Keratinocyte (primary cell): ENCODE measurements around the gene TEKT3. TPM values are rescaled to one million over a fixed set of nuclear protein-coding genes. Genes with fewer than 3 reads are reported as not detected.

Experiments used
- DNase-seq: peaks from one replicate; pipeline ENCODE4 v3.0.0-alpha.2; 2011; ENCODE audit warnings: low read depth, missing footprints, low spot score
- FAIRE-seq: peaks from 2 replicates; lab custom pipeline; 2011; peaks lifted over from hg19 to GRCh38; lab: Jason Lieb, UNC
- H2AFZ ChIP-seq: 2 replicates; pipeline ENCODE4 v1.6.0; 2012; ENCODE audit warnings: low read length, control low read depth, inconsistent platforms; ENCODE audit not compliant: control insufficient read depth
- H3K27ac ChIP-seq: 2 replicates; pipeline ENCODE4 v1.5.1; 2011; ENCODE audit warnings: low read length; ENCODE audit not compliant: control insufficient read depth, insufficient read depth
- H3K27me3 ChIP-seq: 3 replicates; pipeline ENCODE4 v1.6.0; 2011; ENCODE audit warnings: low read length; ENCODE audit not compliant: control insufficient read depth, insufficient read depth; ENCODE audit errors: extremely low read depth
- H3K36me3 ChIP-seq, 2 experiments: 2 replicates in 1 of 2; 3 replicates in 1 of 2; pipeline ENCODE4 v1.5.1; 2011; ENCODE audit warnings: low read length in 2 of 2, mild to moderate bottlenecking in 1 of 2; ENCODE audit not compliant: control insufficient read depth in 2 of 2, insufficient read depth in 2 of 2; ENCODE audit errors: extremely low read depth in 1 of 2
- H3K4me1 ChIP-seq: 3 replicates; pipeline ENCODE4 v1.5.1; 2011; ENCODE audit warnings: low read length; ENCODE audit not compliant: control insufficient read depth, insufficient read depth; ENCODE audit errors: extremely low read depth
- H3K4me2 ChIP-seq: 3 replicates; pipeline ENCODE4 v1.6.0; 2011; ENCODE audit warnings: low read depth, low read length; ENCODE audit not compliant: control insufficient read depth, insufficient read depth; ENCODE audit errors: extremely low read depth
- H3K4me3 ChIP-seq, 3 experiments: fragments of 200-600 bp in 1 of 3; sonication (generic) in 1 of 3; 2 replicates in 2 of 3; 3 replicates in 1 of 3; pipeline ENCODE4 v1.5.1; 2011 to 2016; ENCODE audit warnings: low read length in 3 of 3, mild to moderate bottlenecking in 3 of 3, control low read depth in 2 of 3, inconsistent platforms in 1 of 3, low read depth in 1 of 3, mixed read lengths in 1 of 3, mixed run types in 1 of 3, moderate library complexity in 1 of 3; ENCODE audit not compliant: control insufficient read depth in 2 of 3, insufficient read depth in 2 of 3; ENCODE audit errors: extremely low read depth in 1 of 3
- H3K79me2 ChIP-seq: 2 replicates; pipeline ENCODE4 v1.6.0; 2012; ENCODE audit warnings: low read length; ENCODE audit not compliant: control insufficient read depth, insufficient read depth
- H3K9ac ChIP-seq: 3 replicates; pipeline ENCODE4 v1.6.0; 2011; ENCODE audit warnings: low read length; ENCODE audit not compliant: control insufficient read depth, insufficient read depth; ENCODE audit errors: extremely low read depth
- H3K9me1 ChIP-seq: 3 replicates; pipeline ENCODE4 v1.6.0; 2011; ENCODE audit warnings: low read length; ENCODE audit not compliant: control insufficient read depth, insufficient read depth; ENCODE audit errors: extremely low read depth
- H3K9me3 ChIP-seq: 2 replicates; pipeline ENCODE4 v1.5.1; 2012; ENCODE audit warnings: low read depth, low read length; ENCODE audit not compliant: control insufficient read depth
- H4K20me1 ChIP-seq: 3 replicates; pipeline ENCODE4 v1.6.0; 2011; ENCODE audit warnings: low read length; ENCODE audit not compliant: control insufficient read depth, insufficient read depth; ENCODE audit errors: extremely low read depth
- CTCF ChIP-seq, 3 experiments: IDR thresholded peaks in 1 of 3; conservative IDR thresholded peaks in 1 of 3; optimal IDR thresholded peaks in 1 of 3; 2 replicates in 2 of 3; 3 replicates in 1 of 3; pipeline versions ENCODE3 to v1.5.1; 2011; ENCODE audit warnings: low read length in 3 of 3, mild to moderate bottlenecking in 3 of 3, moderate library complexity in 2 of 3, control low read depth in 1 of 3, inconsistent platforms in 1 of 3; ENCODE audit not compliant: insufficient read depth in 2 of 3; ENCODE audit errors: extremely low read depth in 1 of 3
- EZH2 ChIP-seq: IDR thresholded peaks from one replicate; pipeline ENCODE4 v1.6.1; 2012; ENCODE audit warnings: inconsistent platforms, mild to moderate bottlenecking, low read length, moderate library complexity
- dilution Hi-C: fragments of 300-500 bp; cut with MboI; formaldehyde crosslinking; loops from one replicate; pipeline ENCODE4 v1.7.0; 2020; ENCODE audit warnings: low sequenced_read_pairs; ENCODE audit not compliant: extremely low pct_ligation_motif_present
- polyA plus RNA-seq, 5 experiments: library from polyadenylated mRNA; depleted of rRNA in 3 of 5; stranded (reverse) in 3 of 5; stranded (forward) in 1 of 5; unstranded in 1 of 5; fragments of >200 nt; gene quantifications; 1 replicate in 1 of 5; 2 replicates in 3 of 5; 3 replicates in 1 of 5; pipeline versions ENCODE4 v1.2.1 to v1.2.3, GENCODE V29; 2011 to 2012; ENCODE audit warnings: missing spikeins in 2 of 5, low read depth in 1 of 5, low replicate concordance in 1 of 5

TEKT3 gene
- polyA plus RNA-seq, 1 donor (not counting 4 experiments of a cell fraction or from before 2014, with no cell fraction given) = 0.16 TPM

GRCh38 chr17:15351925-15352324 is 10.5 kb upstream of the TEKT3 start:
- H2AFZ ChIP-seq = no peak overlapping the region
- dilution Hi-C loops = no loop called here
- H3K9ac ChIP-seq = no peak overlapping the region
- no peaks in the 10 kb centered on the region for H3K36me3 ChIP-seq
- peak overlapping the region; percentile 18 for H3K4me2 ChIP-seq
- H3K9me1 ChIP-seq = no peaks in the 10 kb centered on the region
- no peak overlapping the region for H3K27ac ChIP-seq
- FAIRE-seq = peak; percentile 85
- H3K79me2 ChIP-seq = no peaks in the 10 kb centered on the region
- peaks cover 15% of the 10 kb centered on the region for H3K4me1 ChIP-seq
- H3K27me3 ChIP-seq = no peaks in the 10 kb centered on the region
- no peaks in the 10 kb centered on the region for H3K9me3 ChIP-seq
- no peak overlapping the region for H3K4me3 ChIP-seq
- peak; percentile 50 for DNase-seq
- no peaks in the 10 kb centered on the region for H4K20me1 ChIP-seq
- TF ChIP-seq CTCF (optimal IDR thresholded peaks at IDR 0.05 in 1 of 3, IDR thresholded peaks at IDR 0.05 in 1 of 3, conservative IDR thresholded peaks at IDR 0.05 in 1 of 3; ENCODE audit: extremely low read depth in 1 of 3, insufficient read depth in 2 of 3, low read length in 3 of 3) (no peak), EZH2 (no peak)

GRCh38 chr17:15351478-15351840 is 10.1 kb upstream of the TEKT3 start:
- Histone ChIP-seq H3K9me1 (no peaks in the 10 kb centered on the region), H2AFZ (no peak overlapping the region), H3K4me2 (peak overlapping the region; percentile 18), H4K20me1 (no peaks in the 10 kb centered on the region), H3K79me2 (no peaks in the 10 kb centered on the region), H3K36me3 (no peaks in the 10 kb centered on the region), H3K4me1 (peaks cover 15% of the 10 kb centered on the region), H3K9ac (no peak overlapping the region), H3K27ac (no peak overlapping the region), H3K9me3 (no peaks in the 10 kb centered on the region), H3K4me3 (no peak overlapping the region), H3K27me3 (no peaks in the 10 kb centered on the region)
- dilution Hi-C loops = no loop called here
- DNase-seq = no peak
- TF ChIP-seq EZH2 (no peak), CTCF (optimal IDR thresholded peaks at IDR 0.05 in 1 of 3, IDR thresholded peaks at IDR 0.05 in 1 of 3, conservative IDR thresholded peaks at IDR 0.05 in 1 of 3; ENCODE audit: extremely low read depth in 1 of 3, insufficient read depth in 2 of 3, low read length in 3 of 3) (no peak)
- FAIRE-seq = no peak
